AG04450 (cell line): ENCODE measurements around the gene PKN2. TPM values are rescaled to one million over a fixed set of nuclear protein-coding genes. Genes with fewer than 3 reads are reported as not detected.

ENCODE experiments used
- CTCF ChIA-PET: fragments of 300-600, 350-600 bp; formaldehyde crosslinking; extraction: SDS; loops from one replicate; lab custom pipeline; 2022; ENCODE audit warnings: antibody characterized with exemption, inconsistent platforms; lab: Charles Lee
- POLR2A ChIA-PET: fragments of 350-600 bp; formaldehyde crosslinking; extraction: SDS; loops from one replicate; lab custom pipeline; 2021; ENCODE audit warnings: antibody characterized with exemption, inconsistent platforms; lab: Yijun Ruan, JAX
- DNase-seq: peaks from one replicate; pipeline ENCODE4 v3.0.0-alpha.2; 2011; ENCODE audit warnings: low read depth, low spot score
- H3K27ac ChIP-seq: one replicate; pipeline ENCODE4 v1.5.1; 2012; ENCODE audit warnings: low read depth, low read length, control low read depth
- H3K27me3 ChIP-seq: one replicate; pipeline ENCODE4 v1.6.0; 2012; ENCODE audit warnings: low read length; ENCODE audit not compliant: control insufficient read depth, insufficient read depth
- H3K4me3 ChIP-seq: 2 replicates; pipeline ENCODE4 v1.5.1; 2011; ENCODE audit warnings: mild to moderate bottlenecking, low read depth, low read length, control low read depth
- H3K9me3 ChIP-seq: 2 replicates; pipeline ENCODE4 v1.5.1; 2012; ENCODE audit warnings: low read length; ENCODE audit not compliant: control insufficient read depth, insufficient read depth
- CTCF ChIP-seq: IDR thresholded peaks from 2 replicates; pipeline ENCODE4 v1.5.1; 2011; ENCODE audit warnings: low read depth, low read length, control low read depth, inconsistent platforms
- polyA plus RNA-seq: library from polyadenylated mRNA; depleted of rRNA; stranded (reverse); fragments of >200 nt; gene quantifications from 2 replicates; pipeline ENCODE4 v1.2.3, GENCODE V29; 2011

PKN2 gene
- polyA plus RNA-seq, 1 experiment, result 35.9 TPM

- H3K9me3 ChIP-seq, result no peaks in the 10 kb centered on the region
- no peak overlapping the region for H3K4me3 ChIP-seq
- CTCF ChIA-PET, result interaction anchor here (0.9 kb wide), 1 partner anchor 47 kb away, joined by 3 read pairs; no protein-coding TSS in a partner anchor
- TF ChIP-seq CTCF, result no peak
- H3K27ac ChIP-seq, result no peak overlapping the region
- POLR2A ChIA-PET, result no interaction called here
- H3K27me3 ChIP-seq, result no peaks in the 10 kb centered on the region
- no peak for DNase-seq
These were observed 99.1 kb downstream of the PKN2 start for GRCh38 chr1:88783145-88783544.

DNA sequence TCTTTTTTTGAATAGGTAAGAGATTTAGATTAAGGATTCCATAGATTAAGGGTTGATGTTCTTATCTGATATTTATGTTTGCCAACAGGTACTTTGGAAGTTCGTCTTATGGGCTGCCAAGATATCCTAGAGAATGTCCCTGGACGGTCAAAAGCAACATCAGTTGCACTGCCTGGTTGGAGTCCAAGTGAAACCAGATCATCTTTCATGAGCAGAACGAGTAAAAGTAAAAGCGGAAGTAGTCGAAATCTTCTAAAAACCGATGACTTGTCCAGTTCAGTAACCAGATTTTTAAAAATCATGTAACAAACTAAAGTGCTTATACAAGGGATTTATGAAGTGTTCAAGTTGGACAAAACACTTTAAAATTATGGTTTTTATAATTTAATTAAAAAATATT is 100.5 kb downstream of the PKN2 start:
- TF ChIP-seq CTCF, result no peak
- no peaks in the 10 kb centered on the region for H3K27me3 ChIP-seq
- H3K27ac ChIP-seq, result no peak overlapping the region
- POLR2A ChIA-PET, result no interaction called here
- H3K4me3 ChIP-seq, result no peak overlapping the region
- CTCF ChIA-PET, result no interaction called here
- H3K9me3 ChIP-seq, result no peaks in the 10 kb centered on the region
- no peak for DNase-seq

DNA sequence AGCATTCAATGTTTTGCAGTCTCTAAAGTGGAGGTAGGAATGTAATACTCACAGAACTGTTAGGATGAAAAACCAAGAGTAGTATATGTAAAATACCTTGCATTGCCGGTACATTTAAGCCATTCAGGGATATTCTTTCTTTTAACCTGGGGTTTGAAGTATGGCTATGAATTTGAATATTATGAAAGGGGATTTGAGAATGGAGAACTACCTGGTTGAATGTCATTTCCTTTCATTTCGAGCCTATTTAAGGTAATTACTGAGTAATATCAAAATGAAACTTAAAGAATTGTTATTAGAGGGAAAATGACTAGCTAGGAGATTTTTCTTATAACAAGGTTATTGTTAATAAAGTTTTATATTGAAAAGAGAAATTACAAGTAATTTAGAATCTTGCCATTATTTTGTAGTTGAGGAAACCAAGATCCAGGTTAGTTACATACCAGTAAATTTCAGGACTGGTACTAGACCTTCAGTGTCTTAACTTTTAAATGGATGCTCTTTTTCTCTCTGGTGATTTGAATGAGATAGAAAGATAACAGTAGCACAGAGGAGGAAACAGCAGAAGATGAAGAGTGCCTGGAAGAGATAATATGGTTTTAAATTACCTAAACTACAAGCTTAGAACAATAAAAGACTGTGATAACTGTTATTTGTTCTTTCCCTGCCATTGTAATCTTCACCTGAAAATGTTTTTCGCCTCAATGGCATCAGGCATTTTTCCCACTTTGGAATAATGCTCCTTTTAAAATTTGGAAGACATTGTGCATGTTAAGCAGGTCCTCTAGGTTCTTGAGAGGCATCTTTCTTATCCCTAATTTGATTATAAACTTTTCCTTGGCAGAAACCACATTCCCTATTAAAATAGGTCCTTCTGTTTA is 103.2 kb downstream of the PKN2 start:
- DNase-seq, result no peak
- no peak for TF ChIP-seq CTCF
- ChIA-PET POLR2A (no interaction called here), CTCF (no interaction called here)
- no peaks in the 10 kb centered on the region for H3K9me3 ChIP-seq
- no peak overlapping the region for H3K27ac ChIP-seq
- H3K27me3 ChIP-seq, result no peaks in the 10 kb centered on the region
- no peak overlapping the region for H3K4me3 ChIP-seq

GRCh38 chr1:88791192-88791591 is 107.1 kb downstream of the PKN2 start:
- ChIA-PET CTCF (interaction anchor here (1.1 kb wide), 1 partner anchor 137 kb away, joined by 3 read pairs; no protein-coding TSS in a partner anchor), POLR2A (interaction anchor here (0.5 to 1.1 kb wide), 2 partner anchors 99 to 106 kb away, joined by 4 to 5 read pairs; no protein-coding TSS in a partner anchor)
- Histone ChIP-seq H3K27ac (no peak overlapping the region), H3K4me3 (no peak overlapping the region), H3K27me3 (no peaks in the 10 kb centered on the region), H3K9me3 (no peaks in the 10 kb centered on the region)
- TF ChIP-seq CTCF, result no peak
- no peak for DNase-seq

DNA sequence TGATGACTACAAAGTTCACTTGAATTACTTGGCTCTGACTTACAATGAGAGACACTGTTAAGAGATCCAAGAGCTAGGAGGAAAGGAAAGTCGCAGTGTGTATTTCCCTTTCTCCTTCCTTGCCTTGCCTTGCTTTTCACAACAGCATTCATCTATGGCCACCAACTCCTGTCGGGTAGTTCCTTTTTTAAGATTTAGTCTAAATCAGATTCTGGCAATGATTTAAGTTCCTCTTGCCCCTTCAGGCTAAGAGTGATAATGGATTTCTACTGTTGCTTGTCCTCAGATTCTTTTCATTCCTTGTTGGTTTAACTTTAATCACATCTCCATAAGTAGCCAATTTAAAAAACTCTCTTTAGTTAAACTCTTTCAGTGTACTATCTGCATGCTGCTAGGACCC is 115.4 kb downstream of the PKN2 start:
- no peak for DNase-seq
- no peak for TF ChIP-seq CTCF
- H3K27me3 ChIP-seq, result no peaks in the 10 kb centered on the region
- no peak overlapping the region for H3K27ac ChIP-seq
- CTCF ChIA-PET, result interaction anchor here (1.5 kb wide), 1 partner anchor 144 kb away, joined by 3 read pairs; no protein-coding TSS in a partner anchor
- peaks cover 11% of the 10 kb centered on the region for H3K9me3 ChIP-seq
- POLR2A ChIA-PET, result no interaction called here
- H3K4me3 ChIP-seq, result no peak overlapping the region
